GM19099 (cell line): ENCODE results near the gene PIGU.

Experiments used
- POLR2A ChIP-seq: IDR thresholded peaks from 3 replicates; pipeline ENCODE4 v1.6.1; 2011; ENCODE audit warnings: low read depth; ENCODE audit not compliant: insufficient read length; ENCODE audit errors: extremely low read depth

The PIGU gene

GRCh38 chr20:34541264-34541901, 135.5 kb downstream of the PIGU start:
- TF ChIP-seq POLR2A = no peak

GRCh38 chr20:34540596-34541263, 136.2 kb downstream of the PIGU start:
- no peak for TF ChIP-seq POLR2A

DNA sequence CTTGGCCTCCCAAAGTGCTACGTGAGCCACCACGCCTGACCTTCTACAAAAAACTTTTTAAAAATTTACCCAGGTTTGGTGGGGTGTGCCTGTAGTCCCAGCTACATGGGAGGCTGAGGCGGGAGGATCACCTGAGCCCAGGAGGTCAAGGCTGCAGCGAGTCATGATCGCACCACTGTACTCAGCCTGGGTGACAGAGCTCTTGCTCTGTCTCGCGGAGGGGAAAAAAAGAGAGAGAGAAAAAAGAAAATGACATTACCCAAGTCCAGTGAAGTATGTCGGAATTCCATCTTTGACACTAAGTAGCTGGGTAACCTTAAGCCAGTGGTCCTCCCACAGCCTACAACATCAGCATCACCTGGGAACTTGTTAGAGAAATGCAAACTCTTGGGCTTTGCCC, 137.1 kb downstream of the PIGU start:
- TF ChIP-seq POLR2A = no peak

- no peak for TF ChIP-seq POLR2A
Measured at GRCh38 chr20:34538671-34539123, 138.2 kb downstream of the PIGU start.

DNA sequence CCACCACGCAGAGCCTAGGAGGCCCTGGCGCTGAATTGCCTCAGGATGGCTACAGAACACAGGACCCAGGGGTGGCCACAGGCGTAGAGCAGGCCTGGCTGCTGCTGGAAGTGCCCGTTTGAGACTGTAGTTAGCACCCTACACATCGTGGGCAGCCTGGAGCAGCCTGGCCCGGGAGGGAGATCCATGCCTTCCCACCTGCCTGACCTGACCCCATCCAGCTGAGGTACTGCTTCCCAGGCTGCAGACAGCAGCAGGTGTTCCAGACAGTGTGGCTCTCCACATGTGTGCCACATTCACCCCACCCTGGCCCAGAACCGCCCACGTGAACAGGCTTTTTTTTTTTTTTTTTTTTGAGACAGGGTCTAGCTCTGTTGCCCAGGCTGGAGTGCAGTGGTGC, 139.2 kb downstream of the PIGU start:
- TF ChIP-seq POLR2A = no peak

DNA sequence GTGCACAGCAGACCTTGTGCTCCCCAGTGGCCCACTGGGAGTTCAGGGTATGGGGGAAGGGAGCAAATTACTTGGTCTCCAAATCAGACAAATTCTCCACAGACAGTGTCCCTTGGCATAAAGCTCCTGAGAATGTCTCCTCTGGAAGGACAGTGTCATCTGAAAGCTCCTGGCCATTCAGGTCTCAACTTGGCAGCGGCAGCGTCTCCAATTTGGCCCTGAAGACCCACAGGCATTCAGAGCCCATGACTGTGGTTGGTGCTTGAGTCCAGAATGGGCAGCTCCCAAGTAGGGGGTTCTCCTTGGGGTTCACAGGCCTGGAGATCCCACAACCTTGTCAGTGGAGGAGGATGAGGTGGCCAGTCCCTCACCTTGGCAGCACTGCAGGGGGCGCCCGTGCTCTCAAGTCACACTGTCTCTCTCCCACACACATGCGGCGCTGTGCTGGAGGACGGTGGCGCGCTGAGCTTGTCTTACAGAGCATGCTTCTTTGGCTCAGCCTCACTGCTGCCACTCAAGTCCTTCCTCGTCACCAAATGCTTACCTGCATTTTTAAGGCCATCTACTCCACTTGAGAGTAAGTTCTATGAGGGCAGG, 140.0 kb downstream of the PIGU start:
- no peak for TF ChIP-seq POLR2A

- TF ChIP-seq POLR2A = no peak
Measured at GRCh38 chr20:34535857-34536256, 141.0 kb downstream of the PIGU start.

DNA sequence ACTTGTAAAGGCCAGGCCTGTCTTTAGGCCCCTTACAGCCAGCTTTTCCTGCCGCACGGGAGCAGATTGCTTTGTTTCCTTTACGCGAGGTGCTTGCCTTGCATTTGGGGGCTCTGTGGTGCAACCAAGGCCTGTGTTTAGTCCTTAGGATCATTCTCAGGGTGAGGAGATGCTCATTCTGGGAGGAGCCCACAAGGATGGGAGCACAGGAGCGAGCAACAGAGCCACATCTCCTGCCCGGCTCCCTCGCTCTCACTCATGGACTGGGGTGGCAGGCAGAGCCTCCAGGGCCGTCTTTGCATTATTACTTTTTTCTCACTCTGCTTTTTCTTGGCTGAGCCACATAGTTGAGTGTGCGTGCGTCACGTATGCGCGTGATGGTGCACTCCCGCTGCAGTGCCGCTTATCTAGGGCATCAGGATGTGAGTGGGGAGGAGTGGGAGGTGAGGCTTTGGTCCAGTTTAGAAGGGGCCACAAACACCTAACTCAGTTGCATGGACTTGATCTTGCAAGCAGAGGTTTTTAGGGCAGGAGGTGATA, 141.5 kb downstream of the PIGU start:
- TF ChIP-seq POLR2A = no peak

- no peak for TF ChIP-seq POLR2A
Measured at GRCh38 chr20:34534391-34535165, 142.3 kb downstream of the PIGU start.

GRCh38 chr20:34532756-34533155, 144.1 kb downstream of the PIGU start:
- TF ChIP-seq POLR2A = no peak

DNA sequence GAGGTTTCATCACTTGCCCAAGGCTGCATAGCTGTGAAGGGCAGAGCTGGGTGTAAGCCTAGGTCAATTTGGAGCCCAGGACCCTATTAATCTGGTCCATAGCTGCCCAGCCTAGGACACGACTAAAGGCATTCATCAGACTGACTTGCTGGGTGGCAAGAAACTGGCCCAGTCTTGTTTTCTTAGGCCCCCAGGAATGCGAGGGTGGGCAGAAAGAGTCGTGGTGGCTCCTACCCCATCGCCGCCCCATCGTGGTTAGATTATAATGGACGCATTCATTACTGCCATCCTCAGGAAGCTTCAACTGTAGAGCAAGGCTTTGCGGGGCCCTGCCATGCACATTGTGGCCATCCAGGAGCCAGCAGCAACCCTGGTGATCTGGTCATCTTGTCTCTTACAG, 144.6 kb downstream of the PIGU start:
- no peak for TF ChIP-seq POLR2A

GRCh38 chr20:34531608-34532265, 145.2 kb downstream of the PIGU start:
- no peak for TF ChIP-seq POLR2A

DNA sequence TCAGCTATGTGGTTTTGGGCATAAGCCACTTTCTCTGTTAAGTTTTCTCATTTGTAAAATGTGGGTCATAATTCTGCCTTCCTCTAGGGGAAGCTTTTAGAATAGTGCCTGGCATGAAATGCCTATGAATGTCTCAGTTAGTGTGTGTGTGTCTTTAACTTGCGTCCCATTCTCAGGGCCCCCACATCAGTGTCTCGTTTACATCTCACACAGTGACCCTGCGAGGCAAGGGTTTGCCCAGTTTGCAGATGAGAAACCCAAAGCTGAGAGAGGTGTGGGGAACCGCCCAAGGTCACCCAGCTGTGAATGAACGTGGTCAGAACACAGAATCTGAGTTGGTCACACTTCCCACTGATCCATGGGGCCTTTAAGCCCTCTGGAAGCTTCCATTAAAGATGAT, 146.6 kb downstream of the PIGU start:
- TF ChIP-seq POLR2A = no peak

GRCh38 chr20:34529742-34530141, 147.2 kb downstream of the PIGU start:
- no peak for TF ChIP-seq POLR2A

- TF ChIP-seq POLR2A = no peak
Measured at GRCh38 chr20:34528921-34529297, 148.0 kb downstream of the PIGU start.
